ENCODE results near the gene KCNC4.

DNA sequence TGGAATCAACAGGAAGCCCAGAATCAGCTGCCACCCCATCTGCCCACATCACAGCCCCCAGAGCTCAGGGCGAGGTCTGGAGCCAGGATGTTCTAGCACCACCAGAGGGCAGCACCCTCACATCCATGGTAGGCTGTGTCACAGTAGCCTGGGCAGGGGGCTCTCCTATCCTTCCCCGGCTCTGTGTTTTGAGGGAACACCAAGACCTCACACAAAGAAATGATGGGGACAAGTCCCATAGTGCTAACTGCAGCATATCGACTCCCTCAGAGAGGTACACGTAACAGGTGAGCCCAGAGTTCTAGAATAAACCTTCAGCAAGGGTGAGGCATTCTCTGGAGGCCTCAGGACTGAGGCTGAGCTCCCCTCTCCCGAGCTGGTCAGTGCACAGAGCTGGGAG is 2.3 kb upstream of the KCNC4 start:
- TF ChIP-seq POLR2AphosphoS5 (IDR thresholded peaks at IDR 0.05) (no peak), POLR2A (IDR thresholded peaks at IDR 0.05) (no peak), EP300 (IDR thresholded peaks at IDR 0.05) (no peak)
- TF ChIP-seq, protein P1, sequence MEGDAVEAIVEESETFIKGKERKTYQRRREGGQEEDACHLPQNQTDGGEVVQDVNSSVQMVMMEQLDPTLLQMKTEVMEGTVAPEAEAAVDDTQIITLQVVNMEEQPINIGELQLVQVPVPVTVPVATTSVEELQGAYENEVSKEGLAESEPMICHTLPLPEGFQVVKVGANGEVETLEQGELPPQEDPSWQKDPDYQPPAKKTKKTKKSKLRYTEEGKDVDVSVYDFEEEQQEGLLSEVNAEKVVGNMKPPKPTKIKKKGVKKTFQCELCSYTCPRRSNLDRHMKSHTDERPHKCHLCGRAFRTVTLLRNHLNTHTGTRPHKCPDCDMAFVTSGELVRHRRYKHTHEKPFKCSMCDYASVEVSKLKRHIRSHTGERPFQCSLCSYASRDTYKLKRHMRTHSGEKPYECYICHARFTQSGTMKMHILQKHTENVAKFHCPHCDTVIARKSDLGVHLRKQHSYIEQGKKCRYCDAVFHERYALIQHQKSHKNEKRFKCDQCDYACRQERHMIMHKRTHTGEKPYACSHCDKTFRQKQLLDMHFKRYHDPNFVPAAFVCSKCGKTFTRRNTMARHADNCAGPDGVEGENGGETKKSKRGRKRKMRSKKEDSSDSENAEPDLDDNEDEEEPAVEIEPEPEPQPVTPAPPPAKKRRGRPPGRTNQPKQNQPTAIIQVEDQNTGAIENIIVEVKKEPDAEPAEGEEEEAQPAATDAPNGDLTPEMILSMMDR (IDR thresholded peaks at IDR 0.05): peak; percentile 55 to 83 (median 74)
